Esophagus squamous epithelium (tissue), 4 donors: ENCODE data around the gene PITHD1.

Source experiments
- CTCF ChIP-seq, 6 experiments: fragments of 450-650 bp in 4 of 6; fragments of 200-600 bp in 2 of 6; sonication (generic) in 2 of 6; IDR thresholded peaks; one replicate each; pipeline ENCODE4 v1.5.1; 2016 to 2019; ENCODE audit warnings: antibody characterized with exemption in 6 of 6, mild to moderate bottlenecking in 4 of 6, moderate library complexity in 4 of 6
- POLR2A ChIP-seq, 4 donors: fragments of 450-650 bp; IDR thresholded peaks; one replicate each; pipeline ENCODE4 v1.6.1; 2017; ENCODE audit warnings: antibody characterized with exemption in 4 of 4, mild to moderate bottlenecking in 4 of 4, moderate library complexity in 3 of 4

GRCh38 chr1:23774174-23774880 lies 3.9 kb upstream of the PITHD1 start:
- TF ChIP-seq CTCF (IDR thresholded peaks at IDR 0.05) (no peak), POLR2A (IDR thresholded peaks at IDR 0.05) (no peak)
